Sciatic nerve (tissue), 2 donors: Measurements from ENCODE around the gene RRAS. TPM values are rescaled to one million over a fixed set of nuclear protein-coding genes. Genes with fewer than 3 reads are reported as not detected.
A peak's percentile ranks its signal among the peaks of the same experiment; 100 is the strongest.

Experiments
- ATAC-seq: fragments of 200-7000 bp; cut with Tn5 transposase; one replicate; pipeline ENCODE4 v1.9.1; 2020; ENCODE audit warnings: mild to moderate bottlenecking, moderate library complexity
- DNase-seq: peaks from one replicate; pipeline ENCODE4 v3.0.0-alpha.2; 2020; ENCODE audit warnings: low spot score
- intact Hi-C: fragments of 100-400 bp; cut with DNase I; formaldehyde crosslinking; loops from one replicate; pipeline ENCODE4 v1.14.2; 2022
- total RNA-seq: library from RNA; stranded (reverse); fragmentation: NEBNext Ultra II Directional; extraction: Animal tissue kit (Norgen Biotek cat#: 25700); gene quantifications from one replicate; pipeline ENCODE4 v1.2.1, GENCODE V29; 2021
- donor health status: DM: no; HTN: no; CAD: no.
- donor health status: DM: no; HTN: no; CAD: no.

RRAS gene
- total RNA-seq, 1 donor from 2014 or later, result 135 TPM

DNA sequence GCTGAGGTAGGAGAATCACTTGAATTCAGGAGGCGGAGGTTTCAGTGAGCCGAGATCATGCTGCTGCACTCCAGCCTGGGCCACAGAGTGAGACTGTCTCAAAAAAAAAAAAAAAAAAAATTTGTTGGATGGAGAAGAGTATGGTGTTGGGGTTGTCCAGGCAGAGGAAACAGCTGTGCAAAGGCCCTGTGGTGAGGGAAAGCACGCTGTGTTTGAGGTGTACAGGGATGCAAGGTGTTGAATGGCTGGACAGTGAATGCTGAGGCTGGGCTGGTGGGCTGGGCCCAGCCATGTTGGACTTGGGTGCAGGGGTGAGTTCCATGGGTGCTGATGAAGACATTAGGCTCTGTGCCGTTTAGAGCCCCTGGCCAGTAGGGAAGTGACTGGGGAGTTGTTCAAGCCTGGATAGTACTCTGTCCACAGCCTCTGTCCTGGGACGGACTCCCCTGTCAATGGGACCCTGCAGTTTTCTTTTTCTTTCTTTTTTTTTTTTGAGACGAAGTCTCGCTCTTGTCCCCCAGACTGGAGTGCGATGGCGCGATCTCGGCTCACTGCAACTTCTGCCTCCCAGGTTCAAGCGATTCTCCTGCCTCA, 30.3 kb downstream of the RRAS start:
- ATAC-seq (no peak), DNase-seq (no peak)
- intact Hi-C loops, result no loop called here

DNA sequence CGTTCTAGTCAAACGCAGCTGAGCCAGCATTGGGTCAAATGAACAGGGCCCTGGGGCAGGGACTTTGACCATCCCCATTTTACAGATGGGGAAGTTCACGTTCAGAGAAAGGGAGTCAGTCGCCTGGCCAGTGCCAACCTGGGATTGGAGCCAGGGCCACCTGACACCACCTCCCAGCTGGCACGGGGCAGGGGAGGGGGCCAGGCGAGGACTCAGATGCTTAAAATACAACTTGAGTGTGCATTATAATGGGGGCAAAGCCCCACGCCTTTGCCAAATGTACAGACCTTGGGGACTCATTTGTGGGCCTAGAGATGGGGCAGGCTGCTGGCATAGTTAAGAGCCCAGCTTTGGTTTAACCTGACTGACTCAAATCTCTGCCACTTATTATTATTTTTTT, 34.3 kb downstream of the RRAS start:
- no peak for DNase-seq
- ATAC-seq, result no peak
- intact Hi-C loops, result no loop called here

DNA sequence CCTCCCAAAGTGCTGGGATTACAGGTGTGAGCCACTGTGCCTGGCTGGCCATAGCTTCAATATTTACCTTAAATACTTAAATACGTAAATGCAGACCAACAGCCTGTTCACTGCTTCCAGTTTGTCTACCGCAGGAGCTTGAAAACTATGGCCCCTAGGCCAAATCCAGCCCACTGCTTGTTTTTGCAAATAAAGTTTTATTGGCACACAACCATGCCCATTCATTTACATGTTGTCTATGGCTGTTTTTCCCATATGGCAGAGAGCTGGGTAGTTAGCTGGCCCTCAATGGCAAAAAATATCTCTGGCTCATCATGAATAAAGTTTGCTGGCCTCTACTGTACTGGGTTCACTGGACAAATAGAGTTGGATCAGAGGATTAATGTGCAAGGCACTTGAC, 37.1 kb downstream of the RRAS start:
- ATAC-seq (no peak), DNase-seq (no peak)
- intact Hi-C loops, result no loop called here

DNA sequence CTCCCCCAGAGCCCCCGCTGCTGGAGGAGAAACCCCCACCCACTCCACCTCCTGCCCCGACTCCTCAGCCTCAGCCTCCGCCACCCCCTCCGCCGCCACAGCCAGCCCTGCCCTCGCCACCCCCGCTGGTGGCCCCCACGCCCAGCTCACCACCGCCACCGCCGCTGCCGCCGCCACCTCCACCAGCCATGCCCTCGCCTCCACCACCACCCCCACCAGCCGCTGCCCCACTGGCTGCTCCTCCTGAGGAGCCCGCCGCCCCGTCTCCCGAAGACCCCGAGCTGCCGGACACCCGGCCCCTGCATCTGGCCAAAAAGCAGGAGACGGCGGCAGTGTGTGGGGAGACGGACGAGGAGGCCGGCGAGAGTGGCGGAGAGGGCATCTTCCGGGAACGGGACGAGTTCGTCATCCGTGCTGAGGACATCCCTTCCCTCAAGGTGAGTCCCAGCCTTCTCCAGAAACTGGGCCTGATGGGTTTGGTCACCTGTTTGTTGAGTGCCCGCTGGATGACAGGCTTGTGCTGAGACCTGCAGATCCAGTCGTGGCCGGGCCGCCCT, 38.4 kb downstream of the RRAS start:
- intact Hi-C loops, result no loop called here
- ATAC-seq, result no peak
- no peak for DNase-seq

DNA sequence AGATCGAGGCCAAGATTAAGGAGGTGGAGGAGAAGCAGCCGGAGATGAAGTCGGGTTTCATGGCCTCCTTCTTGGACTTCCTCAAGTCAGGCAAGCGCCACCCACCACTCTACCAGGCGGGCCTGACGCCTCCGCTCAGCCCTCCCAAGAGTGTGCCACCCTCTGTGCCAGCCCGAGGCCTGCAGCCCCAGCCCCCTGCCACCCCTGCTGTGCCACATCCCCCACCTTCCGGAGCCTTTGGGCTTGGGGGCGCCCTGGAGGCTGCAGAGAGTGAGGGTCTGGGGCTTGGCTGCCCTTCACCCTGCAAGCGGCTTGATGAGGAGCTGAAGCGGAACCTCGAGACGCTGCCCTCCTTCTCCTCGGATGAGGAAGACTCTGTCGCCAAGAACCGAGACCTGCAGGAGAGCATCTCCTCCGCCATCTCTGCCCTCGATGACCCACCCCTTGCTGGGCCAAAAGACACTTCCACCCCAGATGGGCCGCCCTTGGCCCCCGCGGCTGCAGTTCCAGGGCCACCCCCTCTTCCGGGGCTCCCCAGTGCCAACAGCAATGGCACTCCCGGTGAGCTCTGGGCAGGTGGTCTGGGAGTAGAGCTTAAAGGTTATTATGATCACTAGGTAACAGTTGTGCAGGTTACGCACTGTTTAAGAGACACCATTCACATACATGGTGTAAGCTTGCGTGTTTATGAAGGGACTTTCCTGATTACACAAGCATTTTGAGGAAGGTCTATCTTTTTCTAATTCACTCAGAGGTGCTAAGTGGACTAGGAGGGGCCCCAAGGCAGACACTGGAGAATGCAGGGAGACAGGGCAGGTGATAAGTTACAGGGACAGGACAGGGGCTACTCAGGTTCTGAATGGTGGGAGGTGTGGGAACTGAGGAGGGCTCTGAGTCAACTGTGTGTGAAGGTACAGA, 40.3 kb downstream of the RRAS start:
- ATAC-seq, result no peak
- intact Hi-C loops, result no loop called here
- no peak for DNase-seq

DNA sequence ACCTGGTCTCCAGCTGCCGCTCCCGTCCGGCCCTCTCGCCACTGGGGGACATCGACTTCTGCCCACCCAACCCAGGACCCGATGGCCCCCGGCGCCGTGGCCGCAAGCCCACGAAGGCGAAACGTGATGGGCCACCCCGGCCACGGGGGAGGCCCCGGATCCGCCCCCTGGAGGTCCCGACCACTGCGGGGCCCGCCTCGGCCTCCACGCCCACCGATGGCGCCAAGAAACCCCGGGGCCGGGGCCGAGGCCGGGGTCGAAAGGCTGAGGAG, 42.3 kb downstream of the RRAS start:
- ATAC-seq (no peak), DNase-seq (no peak)
- intact Hi-C loops, result no loop called here

DNA sequence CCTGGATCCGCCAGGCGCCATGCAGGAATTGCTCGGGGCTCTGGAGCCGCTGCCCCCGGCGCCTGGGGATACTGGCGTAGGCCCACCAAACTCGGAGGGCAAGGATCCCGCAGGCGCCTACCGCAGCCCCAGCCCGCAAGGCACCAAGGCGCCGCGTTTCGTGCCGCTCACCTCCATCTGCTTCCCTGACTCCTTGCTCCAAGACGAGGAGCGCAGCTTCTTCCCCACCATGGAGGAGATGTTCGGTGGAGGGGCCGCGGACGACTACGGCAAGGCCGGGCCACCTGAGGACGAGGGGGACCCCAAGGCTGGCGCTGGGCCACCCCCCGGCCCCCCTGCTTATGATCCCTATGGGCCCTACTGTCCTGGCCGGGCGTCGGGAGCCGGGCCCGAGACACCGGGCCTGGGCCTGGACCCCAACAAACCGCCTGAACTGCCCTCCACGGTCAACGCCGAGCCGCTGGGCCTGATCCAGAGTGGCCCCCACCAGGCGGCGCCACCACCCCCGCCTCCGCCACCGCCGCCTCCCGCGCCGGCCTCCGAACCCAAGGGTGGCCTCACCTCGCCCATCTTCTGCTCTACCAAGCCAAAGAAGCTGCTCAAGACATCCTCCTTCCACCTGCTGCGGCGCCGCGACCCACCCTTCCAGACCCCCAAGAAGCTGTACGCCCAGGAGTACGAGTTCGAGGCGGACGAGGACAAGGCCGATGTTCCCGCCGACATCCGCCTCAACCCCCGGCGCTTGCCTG, 42.8 kb downstream of the RRAS start:
- intact Hi-C loops, result no loop called here
- DNase-seq (peak; percentile 61), ATAC-seq (no peak)

DNA sequence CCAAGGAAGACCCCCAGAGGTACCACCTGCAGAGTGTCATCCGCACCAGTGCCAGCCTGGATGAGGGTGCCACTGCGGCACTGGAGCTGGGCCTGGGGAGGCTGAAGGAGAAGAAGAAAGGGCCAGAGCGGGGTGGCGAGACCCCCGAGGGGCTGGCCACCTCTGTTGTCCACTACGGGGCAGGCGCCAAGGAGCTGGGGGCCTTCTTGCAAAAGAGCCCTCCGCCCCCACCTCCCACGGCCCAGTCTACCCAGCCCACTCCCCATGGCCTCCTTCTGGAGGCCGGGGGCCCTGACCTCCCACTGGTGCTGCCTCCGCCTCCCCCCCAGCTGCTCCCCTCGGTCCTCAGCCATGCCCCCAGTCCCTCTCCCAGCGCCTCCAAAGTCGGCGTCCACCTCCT, 43.5 kb downstream of the RRAS start:
- intact Hi-C loops, result no loop called here
- DNase-seq (no peak), ATAC-seq (no peak)

DNA sequence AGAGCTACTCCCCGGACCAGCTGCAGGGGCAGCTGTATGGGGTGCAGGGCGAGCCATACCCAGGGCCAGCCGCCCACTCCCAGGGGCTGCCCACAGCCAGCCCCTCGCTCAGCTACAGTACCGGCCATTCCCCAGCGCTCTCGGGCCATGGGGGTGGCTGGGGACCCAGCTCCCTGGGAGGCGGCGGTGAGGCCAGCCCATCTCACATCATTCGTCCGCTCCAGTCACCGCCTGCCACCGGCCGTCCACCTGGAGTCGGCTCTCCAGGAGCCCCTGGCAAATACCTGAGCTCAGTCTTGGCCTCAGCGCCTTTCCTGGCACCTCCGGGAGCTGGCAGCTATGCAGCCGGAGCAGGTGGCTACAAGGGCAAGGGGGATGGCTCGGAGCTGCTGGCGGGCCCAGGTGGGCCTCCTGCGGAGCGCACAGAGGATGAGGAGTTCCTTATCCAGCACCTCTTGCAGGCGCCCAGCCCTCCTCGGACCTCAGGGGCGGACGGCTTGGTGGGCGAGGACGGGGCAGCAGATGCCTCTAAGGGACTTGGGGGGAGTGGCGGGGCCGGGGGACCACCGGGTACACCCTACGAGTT, 44.0 kb downstream of the RRAS start:
- ATAC-seq (no peak), DNase-seq (no peak)
- intact Hi-C loops, result no loop called here

DNA sequence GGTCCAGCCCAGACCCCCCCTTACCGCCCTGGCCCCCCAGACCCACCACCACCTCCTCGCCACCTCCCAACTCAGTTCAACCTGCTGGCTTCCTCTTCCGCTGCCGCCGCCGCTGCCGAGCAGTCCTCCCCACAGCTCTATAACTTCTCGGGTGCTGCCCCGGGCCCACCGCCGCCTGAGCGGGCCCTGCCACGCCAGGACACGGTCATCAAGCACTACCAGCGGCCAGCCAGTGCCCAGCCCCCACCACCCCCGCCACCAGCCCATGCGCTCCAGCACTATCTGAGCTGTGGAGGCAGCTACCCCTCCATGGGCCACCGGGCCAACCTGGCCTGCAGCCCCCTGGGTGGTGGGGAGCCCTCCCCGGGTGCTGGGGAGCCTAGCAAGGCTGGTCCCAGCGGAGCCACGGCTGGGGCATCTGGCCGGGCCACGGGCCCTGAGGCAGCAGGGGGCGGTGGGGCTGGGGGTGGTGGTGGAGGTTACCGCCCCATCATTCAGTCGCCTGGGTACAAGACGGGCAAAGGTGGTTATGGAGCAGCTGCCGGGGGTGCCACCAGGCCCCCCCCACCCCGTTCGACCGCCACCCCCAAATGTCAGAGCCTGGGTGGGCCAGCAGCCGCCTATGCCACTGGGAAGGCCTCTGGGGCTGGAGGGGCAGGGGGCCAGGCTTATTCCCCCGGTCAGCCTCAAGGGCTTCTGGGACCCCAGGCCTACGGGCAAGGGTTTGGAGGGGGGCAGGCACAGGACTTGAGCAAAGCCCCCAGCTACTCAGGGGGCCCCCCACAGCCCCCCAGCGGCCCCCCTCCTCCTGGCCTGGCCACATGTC, 44.7 kb downstream of the RRAS start:
- DNase-seq (no peak), ATAC-seq (no peak)
- intact Hi-C loops, result no loop called here

DNA sequence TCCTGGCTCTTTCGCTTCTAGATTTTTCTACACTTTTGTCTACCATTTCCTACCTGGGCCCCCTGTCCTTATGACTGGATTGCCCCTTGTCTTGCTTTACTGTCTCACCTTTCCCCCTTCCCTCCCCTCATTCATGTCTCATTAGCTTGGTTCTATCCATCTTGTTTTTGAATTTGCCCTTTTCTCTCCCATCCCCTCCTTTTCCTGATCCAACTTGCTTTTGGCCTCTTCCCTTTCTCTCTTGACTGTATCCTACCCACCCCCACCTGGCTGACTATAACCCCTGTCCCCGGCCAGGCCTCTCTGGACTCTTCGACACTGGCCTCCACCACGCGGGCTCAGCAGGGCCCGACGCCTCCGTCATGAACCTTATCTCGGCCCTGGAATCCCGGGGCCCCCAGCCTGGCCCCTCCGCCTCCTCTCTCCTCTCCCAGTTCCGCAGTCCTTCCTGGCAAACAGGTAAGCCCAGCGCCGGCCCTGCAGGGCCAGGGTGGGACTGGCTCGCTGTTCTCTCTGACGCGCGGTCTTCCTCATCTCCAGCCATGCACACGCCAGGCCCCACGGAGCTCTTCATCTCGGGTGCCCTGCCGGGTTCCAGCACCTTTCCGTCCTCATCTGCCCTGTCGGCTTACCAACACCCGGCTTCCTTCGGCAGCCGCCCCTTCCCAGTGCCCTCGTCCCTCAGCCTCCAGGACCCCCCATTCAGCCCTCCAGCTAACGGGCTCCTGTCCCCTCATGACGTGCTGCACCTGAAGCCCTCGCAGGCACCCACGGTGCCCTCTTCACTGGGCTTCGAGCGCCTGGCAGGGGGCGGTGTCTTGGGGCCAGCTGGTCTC, 45.6 kb downstream of the RRAS start:
- intact Hi-C loops, result no loop called here
- DNase-seq, result no peak
- ATAC-seq, result no peak

DNA sequence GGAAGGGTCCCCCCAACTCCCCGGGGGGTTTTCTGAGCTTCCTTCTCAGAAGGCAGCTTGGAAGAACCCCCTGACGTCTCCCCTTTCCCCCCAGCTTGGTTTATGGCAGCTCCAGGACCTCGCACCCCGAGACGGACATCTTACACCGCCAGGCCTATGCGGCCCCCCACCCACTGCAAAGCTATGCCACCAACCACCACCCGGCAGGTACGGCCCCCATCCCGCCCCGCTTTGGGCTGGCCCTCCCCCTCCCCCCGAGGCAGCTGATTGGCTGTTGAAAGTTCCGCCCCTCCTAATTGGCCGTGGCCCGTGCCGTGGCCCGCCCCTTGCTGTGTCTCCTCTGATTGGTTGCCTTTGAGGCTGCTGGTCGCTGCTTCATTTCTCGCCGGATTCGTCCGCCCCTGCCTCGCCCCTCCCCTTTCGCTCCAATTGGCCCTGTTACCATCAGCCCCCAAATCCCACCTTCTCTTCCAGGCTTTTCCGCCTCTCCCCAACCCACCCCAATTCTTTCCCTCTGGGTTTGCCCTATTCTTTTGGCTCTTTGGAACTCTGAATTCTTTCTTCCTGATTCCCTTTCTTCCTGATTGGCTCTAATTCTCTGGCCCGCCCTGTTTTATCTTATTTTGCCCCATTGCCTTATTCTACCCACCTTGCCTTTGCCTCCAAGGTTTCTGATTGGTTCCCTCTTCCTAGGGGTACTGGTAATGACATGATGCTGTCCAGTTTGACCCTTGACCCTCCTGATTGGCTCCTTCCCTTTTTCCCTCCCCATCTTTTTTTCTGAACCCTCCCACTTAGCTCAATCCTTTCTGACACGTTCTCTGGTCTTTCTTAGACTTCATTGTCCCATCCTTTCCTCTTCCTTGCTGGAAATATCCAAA, 46.5 kb downstream of the RRAS start:
- ATAC-seq, result peak; percentile 85
- intact Hi-C loops, result no loop called here
- DNase-seq, result peak; percentile 96

DNA sequence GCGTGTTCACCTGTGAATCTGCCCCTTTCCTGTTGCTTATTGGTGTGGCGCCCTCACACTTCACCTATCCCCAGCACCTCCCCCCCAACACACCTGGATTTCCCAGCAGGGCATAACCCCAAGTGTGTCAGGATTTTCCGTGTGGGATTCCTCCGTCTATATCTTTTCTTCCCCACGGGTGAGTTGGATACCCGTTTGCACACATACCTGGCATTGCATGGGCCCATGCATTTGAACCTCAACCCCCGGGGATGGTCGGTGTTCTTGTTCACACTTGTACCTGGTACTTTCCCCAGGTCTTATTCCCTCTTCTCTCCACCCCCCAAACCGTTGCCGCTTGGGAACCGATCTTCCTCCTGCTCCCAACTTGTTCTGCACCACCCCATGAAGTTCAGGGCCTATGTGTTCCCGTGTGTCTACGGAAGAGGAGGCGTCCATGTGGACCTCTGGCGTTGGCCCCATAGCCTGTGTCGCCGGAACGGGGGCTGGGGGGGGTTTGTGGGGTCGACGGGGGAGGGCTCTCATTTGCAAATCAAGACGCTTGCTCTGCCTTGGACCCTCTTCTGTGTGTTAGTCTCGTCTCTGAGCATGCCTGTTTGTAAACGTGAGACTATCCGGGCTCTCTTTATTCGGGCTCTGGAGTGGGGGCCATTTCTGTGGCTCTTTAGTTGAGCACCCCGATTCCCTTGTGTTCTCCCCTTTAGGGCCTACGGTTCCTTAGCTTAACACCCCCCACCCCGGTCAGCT, 47.3 kb downstream of the RRAS start:
- no peak for DNase-seq
- ATAC-seq, result no peak
- intact Hi-C loops, result no loop called here

DNA sequence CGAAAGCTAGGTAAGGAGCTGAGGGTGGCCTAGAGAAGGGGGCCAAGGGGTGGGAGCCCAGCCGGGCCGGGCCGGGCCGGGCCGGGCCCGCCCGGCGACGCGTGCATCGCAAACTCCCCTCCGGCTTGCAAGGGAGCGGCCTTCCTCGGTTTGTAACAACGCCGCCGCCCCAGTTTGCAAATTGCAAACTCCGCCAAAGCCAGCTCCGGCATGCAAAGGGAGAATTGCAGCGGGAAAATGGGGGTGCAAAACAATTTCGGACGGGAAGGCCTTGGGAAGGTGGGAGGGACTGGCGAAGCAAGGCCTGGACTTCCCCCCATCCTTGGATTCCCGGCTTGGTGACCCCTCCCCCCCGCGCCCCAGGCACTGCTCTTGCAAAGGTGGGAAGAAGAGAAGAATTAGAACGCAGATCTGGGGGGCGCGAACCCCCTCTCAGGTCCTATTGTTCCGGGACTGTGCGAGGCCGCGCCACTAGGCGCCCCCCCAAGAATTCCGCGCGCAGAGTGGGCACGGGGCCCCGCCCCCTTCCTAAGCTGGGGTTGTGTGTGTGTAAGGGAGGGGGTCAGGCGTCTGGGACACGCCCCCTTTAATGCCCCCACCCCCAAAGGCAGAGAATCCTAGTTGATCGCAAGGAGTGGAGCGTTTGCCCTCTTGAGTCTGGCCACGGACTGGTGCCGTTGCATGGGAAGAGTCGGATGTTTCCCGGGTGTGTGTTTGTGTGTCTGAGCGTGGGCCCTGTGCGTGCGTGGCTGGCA, 48.0 kb downstream of the RRAS start:
- DNase-seq (peak; percentile 73), ATAC-seq (no peak)
- intact Hi-C loops, result no loop called here

DNA sequence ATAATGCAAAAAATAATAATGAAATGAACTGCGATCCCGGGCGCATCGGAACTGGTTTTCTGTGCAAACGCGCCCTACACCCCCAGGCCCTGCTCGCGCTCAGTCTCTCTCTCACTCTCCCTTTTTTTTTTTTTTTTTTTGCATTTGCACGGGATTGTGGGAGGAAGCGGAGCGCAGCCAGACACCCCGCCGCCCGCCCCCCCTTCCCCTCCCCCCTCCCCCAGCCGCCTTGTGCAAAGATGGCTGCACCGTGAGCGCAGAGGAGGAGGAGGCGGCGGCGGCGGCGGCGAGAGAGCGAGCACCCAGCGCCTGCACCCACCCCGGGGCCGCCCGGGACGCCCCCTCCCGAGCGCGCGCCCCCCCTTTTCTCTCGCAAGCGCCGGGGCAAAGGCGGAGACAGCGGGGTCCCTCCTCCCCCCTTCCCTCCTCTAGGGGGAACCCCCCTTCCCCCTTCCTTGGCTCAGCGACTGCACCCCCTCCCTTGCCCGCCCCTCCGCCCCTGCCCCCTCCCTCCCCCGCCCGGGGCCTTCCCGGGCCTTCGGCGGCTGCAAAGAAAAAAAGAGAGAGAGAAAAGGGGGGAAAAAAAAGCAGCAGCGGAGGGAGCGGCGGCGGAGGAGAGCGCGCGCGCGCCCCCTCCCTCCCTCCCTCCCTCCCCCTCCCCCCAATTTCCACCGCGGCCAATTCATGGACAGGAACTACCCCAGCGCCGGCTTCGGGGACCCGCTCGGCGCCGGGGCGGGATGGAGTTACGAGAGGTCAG, 48.8 kb downstream of the RRAS start, which contains the start of gene PRR12:
Gene PRR12 (plus strand): TSS at position 212 of the 760 bp plus-strand sequence. CDS start 473 bp downstream, at position 685.
- intact Hi-C loops, result no loop called here
- ATAC-seq, result peak; percentile 71
- peak; percentile 82 for DNase-seq
